HepG2 (cell line): Measurements from ENCODE around the gene TRAF3. TPM values are rescaled to one million over a fixed set of nuclear protein-coding genes. Genes with fewer than 3 reads are reported as not detected.
"Not testable (repeated sequence)": the region's sequence is repeated elsewhere in the genome, so short reads cannot be mapped to it uniquely, and the experiment has no call there.

Experiments
- ATAC-seq: fragments of 200-7000 bp; cut with Tn5 transposase; 3 replicates; pipeline ENCODE4 v1.9.1; 2020; ENCODE audit warnings: mild to moderate bottlenecking, moderate library complexity
- BruUV-seq: library from RNA; stranded (reverse); fragments of 400-500 nt; replicated peaks from 2 replicates; lab custom pipeline; 2021; lab: Mats Ljungman, UMichigan
- CTCF ChIA-PET: fragments of 300-600 bp; formaldehyde crosslinking; extraction: SDS; loops from one replicate; lab custom pipeline; 2021; ENCODE audit warnings: low total read pairs, inconsistent platforms, low intra/inter-chr PET ratio; lab: Yijun Ruan, JAX
- POLR2A ChIA-PET: fragments of 350-600 bp; sonication (Branson Sonifier 250); formaldehyde crosslinking; loops from one replicate; lab custom pipeline; 2020; ENCODE audit warnings: antibody characterized with exemption, inconsistent platforms; lab: Yijun Ruan, JAX
- DNase-seq: peaks from one replicate; pipeline ENCODE4 v3.0.0-alpha.2; 2015; ENCODE audit warnings: low spot score
- FAIRE-seq: peaks from 3 replicates; lab custom pipeline; 2011; peaks lifted over from hg19 to GRCh38; lab: Jason Lieb, UNC
- H2AFZ ChIP-seq: one replicate; pipeline ENCODE4 v1.6.1; 2011; ENCODE audit warnings: low read length, inconsistent platforms
- H3K27ac ChIP-seq: fragments of 300-600 bp; 3 replicates; pipeline ENCODE4 v1.8.0; 2011; ENCODE audit warnings: mixed run types, mild to moderate bottlenecking, mixed read lengths, low read length, inconsistent platforms; ENCODE audit not compliant: insufficient read depth; ENCODE audit errors: extremely low read length
- H3K27me3 ChIP-seq, 2 experiments: fragments of 200-600 bp in 1 of 2; 2 replicates in 1 of 2; 3 replicates in 1 of 2; pipeline versions ENCODE4 v1.6.0 to v1.8.0; 2011; ENCODE audit warnings: low read length in 2 of 2, mild to moderate bottlenecking in 2 of 2, moderate library complexity in 2 of 2, inconsistent platforms in 1 of 2; ENCODE audit not compliant: insufficient read depth in 2 of 2, control insufficient read depth in 1 of 2
- H3K36me3 ChIP-seq, 2 experiments: fragments of 200-600 bp in 1 of 2; replicated peaks in 1 of 2; 2 replicates in 1 of 2; 3 replicates in 1 of 2; pipeline versions ENCODE4 v1.5.1 to v1.8.0; 2011; ENCODE audit warnings: low read length in 2 of 2, inconsistent platforms in 1 of 2; ENCODE audit not compliant: insufficient read depth in 2 of 2, control insufficient read depth in 1 of 2
- H3K4me1 ChIP-seq: 2 replicates; pipeline ENCODE4 v1.5.1; 2012; ENCODE audit warnings: low read length, inconsistent platforms; ENCODE audit not compliant: insufficient read depth
- H3K4me2 ChIP-seq: 2 replicates; pipeline ENCODE4 v1.6.0; 2011; ENCODE audit warnings: low read depth, low read length, inconsistent platforms
- H3K4me3 ChIP-seq, 3 experiments: fragments of 200-600 bp in 1 of 3; sonication (generic), shearing (Covaris generic) in 1 of 3; replicated peaks in 1 of 3; 2 replicates each; pipeline ENCODE4 v1.5.1; 2011 to 2016; ENCODE audit warnings: low read length in 3 of 3, inconsistent platforms in 2 of 3, low read depth in 2 of 3, mild to moderate bottlenecking in 2 of 3, control low read depth in 1 of 3, mixed read lengths in 1 of 3; ENCODE audit not compliant: insufficient read depth in 1 of 3
- H3K79me2 ChIP-seq: one replicate; pipeline ENCODE4 v1.6.1; 2011; ENCODE audit warnings: low read length, inconsistent platforms; ENCODE audit not compliant: insufficient read depth
- H3K9ac ChIP-seq: 2 replicates; pipeline ENCODE4 v1.6.0; 2011; ENCODE audit warnings: mild to moderate bottlenecking, low read depth, low read length, inconsistent platforms; ENCODE audit not compliant: insufficient read depth
- H3K9me3 ChIP-seq: 2 replicates; pipeline ENCODE4 v1.5.1; 2012; ENCODE audit warnings: mild to moderate bottlenecking, low read length
- H4K20me1 ChIP-seq: 2 replicates; pipeline ENCODE4 v1.6.0; 2011; ENCODE audit warnings: inconsistent platforms, mild to moderate bottlenecking, low read length, moderate library complexity; ENCODE audit not compliant: insufficient read depth
- ATF1 ChIP-seq: IDR thresholded peaks from 2 replicates; pipeline ENCODE4 v1.6.1; 2016; ENCODE audit warnings: mild to moderate bottlenecking, control low read depth
- SYNCRIP ChIP-seq: fragments of 200-400 bp; formaldehyde crosslinking; IDR thresholded peaks from 2 replicates; pipeline ENCODE4 v1.6.1; 2018; ENCODE audit warnings: mild to moderate bottlenecking, low read depth, low read length; ENCODE audit not compliant: insufficient read depth
- TBP ChIP-seq: sonication (generic); formaldehyde crosslinking; IDR thresholded peaks from 2 replicates; pipeline ENCODE4 v1.5.0; 2020; ENCODE audit warnings: missing genetic modification reagents
- TSC22D2 ChIP-seq: sonication (generic); formaldehyde crosslinking; IDR thresholded peaks from 2 replicates; pipeline ENCODE4 v1.5.1; 2020; ENCODE audit warnings: missing genetic modification reagents, mild to moderate bottlenecking, borderline replicate concordance
- XRCC5 ChIP-seq: fragments of 200-400 bp; formaldehyde crosslinking; optimal IDR thresholded peaks from 2 replicates; pipeline ENCODE3; 2017; ENCODE audit warnings: mild to moderate bottlenecking, low read length
- ZBTB38 ChIP-seq: sonication (generic); formaldehyde crosslinking; IDR thresholded peaks from 2 replicates; pipeline ENCODE4 v1.5.1; 2020; ENCODE audit warnings: mild to moderate bottlenecking, missing genetic modification reagents
- ZEB1 ChIP-seq: IDR thresholded peaks from 2 replicates; pipeline ENCODE4 v1.6.1; 2012; ENCODE audit warnings: mild to moderate bottlenecking, low read depth, inconsistent platforms; ENCODE audit not compliant: insufficient replicate concordance
- ZNF264 ChIP-seq: sonication (generic); formaldehyde crosslinking; IDR thresholded peaks from 2 replicates; pipeline ENCODE4 v1.4.0; 2020; ENCODE audit warnings: missing genetic modification reagents
- WGBS: methylation state at CpG from one replicate; pipeline ENCODE4 v1.1.6; 2017; ENCODE audit warnings: low lambda C conversion rate; 5-methylcytosine and 5-hydroxymethylcytosine counted together
- in situ Hi-C: cut with HindIII; loops from 2 replicates; pipeline ENCODE4 v1.10.0; 2017; ENCODE audit warnings: low pct_unique_long_range_greater_than_20kb; ENCODE audit not compliant: extremely low pct_ligation_motif_present
- intact Hi-C: fragments of 100-400 bp; cut with micrococcal nuclease; formaldehyde crosslinking; loops from one replicate; pipeline ENCODE4 v1.10.0; 2022; ENCODE audit not compliant: unreplicated experiment
- polyA plus RNA-seq, 8 experiments: library from polyadenylated mRNA; depleted of rRNA in 3 of 8; stranded (reverse) in 7 of 8; unstranded in 1 of 8; fragments of >200 nt; fragmentation: Illumina TruSeq in 4 of 8; extraction: Trizol in 4 of 8; gene quantifications; 2 replicates each; pipeline versions ENCODE4 v1.2.1 to v1.2.3, GENCODE V29; 2011 to 2016; ENCODE audit warnings: low read depth in 4 of 8, missing spikeins in 1 of 8, mixed read lengths in 1 of 8; ENCODE audit not compliant: insufficient read depth in 1 of 8
- total RNA-seq, 5 experiments: library from RNA; depleted of rRNA; stranded (reverse); fragments of >200 nt; fragmentation: Illumina TruSeq; extraction: Trizol; gene quantifications; 2 replicates each; pipeline ENCODE4 v1.2.3, GENCODE V29; 2016; ENCODE audit warnings: low read depth in 1 of 5
- TF ChIP-seq, protein P1 (sequence below): sonication (generic); formaldehyde crosslinking; IDR thresholded peaks from 2 replicates; pipeline ENCODE4 v1.5.1; 2020; ENCODE audit warnings: missing genetic modification reagents, mild to moderate bottlenecking, borderline replicate concordance
- TF ChIP-seq, protein P2 (sequence below): sonication (generic); formaldehyde crosslinking; IDR thresholded peaks from 2 replicates; pipeline ENCODE4 v1.4.0; 2020; ENCODE audit warnings: missing genetic modification reagents, mild to moderate bottlenecking, borderline replicate concordance

Gene TRAF3
- total and polyA plus RNA-seq, 2 of the 13 experiments (the other 11 are each of a cell fraction or from before 2014, with no cell fraction given): 6.9 to 12.2 TPM

DNA sequence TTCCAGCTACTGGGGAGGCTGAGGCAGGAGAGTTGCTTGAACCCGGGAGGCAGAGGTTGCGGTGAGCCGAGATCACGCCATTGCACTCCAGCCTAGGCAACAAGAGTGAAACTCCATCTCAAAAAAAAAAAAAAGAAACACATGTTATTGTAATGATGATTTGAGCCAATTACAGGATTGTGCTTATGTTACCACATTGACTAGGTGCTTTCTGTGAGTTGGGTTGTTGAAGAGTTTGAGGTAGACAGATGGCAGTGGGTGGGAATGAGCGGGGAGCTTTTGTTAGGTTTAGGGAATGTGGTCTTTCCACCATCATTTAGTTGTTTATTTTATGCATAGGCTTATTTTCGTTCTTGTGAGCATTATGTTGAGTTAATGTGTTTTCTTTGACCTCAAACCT lies 45.6 kb downstream of the TRAF3 start:
- H4K20me1 ChIP-seq, in situ Hi-C loops, H3K79me2 ChIP-seq, FAIRE-seq, ATAC-seq, BruUV-seq, H3K36me3 ChIP-seq, H3K27me3 ChIP-seq, H3K4me3 ChIP-seq, H3K4me2 ChIP-seq, H3K9me3 ChIP-seq, CTCF ChIA-PET, H2AFZ ChIP-seq, H3K9ac ChIP-seq, intact Hi-C loops, POLR2A ChIA-PET, DNase-seq, H3K27ac ChIP-seq: not testable (repeated sequence)
- H3K4me1 ChIP-seq: peaks cover 31% of the 10 kb centered on the region
- 98% methylated on average over 6 of the region's 6 CpGs for WGBS

DNA sequence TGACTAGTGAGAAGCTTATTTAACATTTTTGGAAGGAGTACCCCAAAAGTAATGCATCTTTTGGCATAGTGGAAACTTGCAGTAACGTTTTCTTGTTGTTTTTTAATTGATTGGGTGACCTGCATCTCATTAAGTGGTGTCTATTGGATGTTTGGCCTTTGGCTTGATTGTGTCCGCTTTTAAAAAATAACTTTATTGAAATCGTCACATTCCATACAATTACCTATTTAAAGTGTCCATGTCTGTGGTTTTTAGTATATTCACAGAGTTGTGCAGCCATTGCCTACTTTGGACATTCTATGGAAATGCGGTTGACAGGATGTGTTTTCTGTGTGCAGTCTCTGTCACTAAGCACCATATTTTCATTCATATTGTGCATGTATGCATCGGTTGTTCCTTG lies 46.3 kb downstream of the TRAF3 start:
- no TSS peak for BruUV-seq
- Histone ChIP-seq H3K4me2 (no peak overlapping the region), H3K27me3 (no peaks in the 10 kb centered on the region), H4K20me1 (no peaks in the 10 kb centered on the region), H3K36me3 (no peaks in the 10 kb centered on the region), H2AFZ (no peak overlapping the region), H3K27ac (no peak overlapping the region), H3K4me1 (peaks cover 24% of the 10 kb centered on the region), H3K79me2 (peaks cover 3% of the 10 kb centered on the region), H3K9me3 (no peaks in the 10 kb centered on the region), H3K9ac (no peak overlapping the region), H3K4me3 (no peak overlapping the region)
- in situ Hi-C loops (no loop called here), intact Hi-C loops (no loop called here)
- ChIA-PET POLR2A (no interaction called here), CTCF (no interaction called here)
- DNase-seq (no peak), ATAC-seq (no peak), FAIRE-seq (no peak)
- TF ChIP-seq TSC22D2: no peak
- 96% methylated on average over 5 of the region's 5 CpGs for WGBS

DNA sequence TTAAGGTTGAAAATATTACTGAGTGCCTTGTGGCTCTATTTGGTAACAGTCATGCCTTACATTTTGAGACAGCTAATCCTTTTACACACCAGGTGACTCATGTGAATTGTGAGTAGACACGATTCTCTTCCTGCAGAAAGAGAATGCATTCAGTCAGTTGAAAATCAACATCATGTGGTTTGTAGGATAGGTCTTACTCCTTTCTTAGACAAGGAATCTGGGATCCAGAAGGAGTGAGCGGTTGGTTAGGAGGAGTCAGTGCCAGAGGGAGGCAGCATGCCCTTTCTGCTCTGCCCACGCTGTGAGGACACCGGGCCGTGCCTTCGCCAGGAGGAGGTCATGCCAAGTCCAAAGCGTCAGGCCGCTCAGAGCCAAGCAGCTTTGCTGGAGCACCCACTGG lies 47.6 kb downstream of the TRAF3 start:
- POLR2A ChIA-PET: no interaction called here
- H3K9me3 ChIP-seq: no peaks in the 10 kb centered on the region
- peaks cover 13% of the 10 kb centered on the region for H3K4me1 ChIP-seq
- peaks cover 3% of the 10 kb centered on the region for H3K79me2 ChIP-seq
- DNase-seq (no peak), ATAC-seq (no peak), FAIRE-seq (no peak)
- H3K27ac ChIP-seq: no peak overlapping the region
- H3K36me3 ChIP-seq: no peaks in the 10 kb centered on the region
- H2AFZ ChIP-seq: no peak overlapping the region
- in situ Hi-C loops: no loop called here
- BruUV-seq: no TSS peak
- 91% methylated on average over 2 of the region's 8 CpGs for WGBS
- no peaks in the 10 kb centered on the region for H4K20me1 ChIP-seq
- no peak overlapping the region for H3K9ac ChIP-seq
- no peak overlapping the region for H3K4me3 ChIP-seq
- intact Hi-C loops: no loop called here
- H3K27me3 ChIP-seq: no peaks in the 10 kb centered on the region
- H3K4me2 ChIP-seq: no peak overlapping the region
- CTCF ChIA-PET: no interaction called here
- TF ChIP-seq TBP (CRISPR knock-in tag) (no peak), ATF1 (no peak), XRCC5 (no peak), ZBTB38 (CRISPR knock-in tag) (no peak), ZNF264 (CRISPR knock-in tag) (no peak), SYNCRIP (no peak), ZEB1 (no peak)
- TF ChIP-seq, protein P1, sequence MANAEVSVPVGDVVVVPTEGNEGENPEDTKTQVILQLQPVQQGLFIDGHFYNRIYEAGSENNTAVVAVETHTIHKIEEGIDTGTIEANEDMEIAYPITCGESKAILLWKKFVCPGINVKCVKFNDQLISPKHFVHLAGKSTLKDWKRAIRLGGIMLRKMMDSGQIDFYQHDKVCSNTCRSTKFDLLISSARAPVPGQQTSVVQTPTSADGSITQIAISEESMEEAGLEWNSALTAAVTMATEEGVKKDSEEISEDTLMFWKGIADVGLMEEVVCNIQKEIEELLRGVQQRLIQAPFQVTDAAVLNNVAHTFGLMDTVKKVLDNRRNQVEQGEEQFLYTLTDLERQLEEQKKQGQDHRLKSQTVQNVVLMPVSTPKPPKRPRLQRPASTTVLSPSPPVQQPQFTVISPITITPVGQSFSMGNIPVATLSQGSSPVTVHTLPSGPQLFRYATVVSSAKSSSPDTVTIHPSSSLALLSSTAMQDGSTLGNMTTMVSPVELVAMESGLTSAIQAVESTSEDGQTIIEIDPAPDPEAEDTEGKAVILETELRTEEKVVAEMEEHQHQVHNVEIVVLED: no peak
- TF ChIP-seq, protein P2, sequence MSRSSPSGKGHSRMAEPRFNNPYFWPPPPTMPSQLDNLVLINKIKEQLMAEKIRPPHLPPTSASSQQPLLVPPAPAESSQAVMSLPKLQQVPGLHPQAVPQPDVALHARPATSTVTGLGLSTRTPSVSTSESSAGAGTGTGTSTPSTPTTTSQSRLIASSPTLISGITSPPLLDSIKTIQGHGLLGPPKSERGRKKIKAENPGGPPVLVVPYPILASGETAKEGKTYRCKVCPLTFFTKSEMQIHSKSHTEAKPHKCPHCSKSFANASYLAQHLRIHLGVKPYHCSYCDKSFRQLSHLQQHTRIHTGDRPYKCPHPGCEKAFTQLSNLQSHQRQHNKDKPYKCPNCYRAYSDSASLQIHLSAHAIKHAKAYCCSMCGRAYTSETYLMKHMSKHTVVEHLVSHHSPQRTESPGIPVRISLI (CRISPR knock-in tag): no peak
